Measurements from ENCODE around the gene BMPR1A. TPM values are rescaled to one million over a fixed set of nuclear protein-coding genes. Genes with fewer than 3 reads are reported as not detected.

BMPR1A gene
- total RNA-seq, 1 donor, result 71.7 TPM

GRCh38 chr10:86889997-86890396 lies 133.6 kb downstream of the BMPR1A start:
- no peaks in the 10 kb centered on the region for H3K27me3 ChIP-seq (ENCODE audit: insufficient read depth, low read length)
- H3K27ac ChIP-seq (ENCODE audit: low read depth, low read length), result no peak overlapping the region
- no peak overlapping the region for H3K4me2 ChIP-seq (ENCODE audit: insufficient read depth, low read length)
- peaks cover 8% of the 10 kb centered on the region for H3K36me3 ChIP-seq (ENCODE audit: insufficient read depth, low read length)
- no peak for TF ChIP-seq CTCF (IDR thresholded peaks at IDR 0.05; ENCODE audit: extremely low read depth, low read depth, low read length)
- peaks cover 10% of the 10 kb centered on the region for H3K4me1 ChIP-seq (ENCODE audit: insufficient read depth, low read length)
- no peak overlapping the region for H2AFZ ChIP-seq (ENCODE audit: low read length)
- H3K4me3 ChIP-seq (ENCODE audit: insufficient read depth, low read length), result no peak overlapping the region
- peaks cover 10% of the 10 kb centered on the region for H4K20me1 ChIP-seq (ENCODE audit: insufficient read depth, low read length)
- no peaks in the 10 kb centered on the region for H3K9me3 ChIP-seq (ENCODE audit: low read depth, low read length)
- peaks cover 7% of the 10 kb centered on the region for H3K79me2 ChIP-seq (ENCODE audit: insufficient read depth, low read length)
- no peak for DNase-seq (ENCODE audit: insufficient read length, low spot score, missing footprints)

GRCh38 chr10:86898511-86898910 lies 142.1 kb downstream of the BMPR1A start:
- H3K36me3 ChIP-seq (ENCODE audit: insufficient read depth, low read length), result peaks cover 18% of the 10 kb centered on the region

GRCh38 chr10:86899132-86899531 lies 142.7 kb downstream of the BMPR1A start:
- DNase-seq (ENCODE audit: insufficient read length, low spot score, missing footprints), result no peak
- TF ChIP-seq CTCF (IDR thresholded peaks at IDR 0.05; ENCODE audit: extremely low read depth, low read depth, low read length), result no peak
- Histone ChIP-seq H3K27me3 (ENCODE audit: insufficient read depth, low read length) (no peaks in the 10 kb centered on the region), H3K36me3 (ENCODE audit: insufficient read depth, low read length) (peaks cover 18% of the 10 kb centered on the region), H4K20me1 (ENCODE audit: insufficient read depth, low read length) (no peaks in the 10 kb centered on the region), H3K27ac (ENCODE audit: low read depth, low read length) (no peak overlapping the region), H2AFZ (ENCODE audit: low read length) (no peak overlapping the region), H3K4me3 (ENCODE audit: insufficient read depth, low read length) (no peak overlapping the region), H3K4me1 (ENCODE audit: insufficient read depth, low read length) (no peaks in the 10 kb centered on the region), H3K9me3 (ENCODE audit: low read depth, low read length) (no peaks in the 10 kb centered on the region), H3K4me2 (ENCODE audit: insufficient read depth, low read length) (no peak overlapping the region), H3K79me2 (ENCODE audit: insufficient read depth, low read length) (no peaks in the 10 kb centered on the region)

More at GRCh38 chr10:86898511-86898910, 142.1 kb downstream of the BMPR1A start:
- DNase-seq (ENCODE audit: insufficient read length, low spot score, missing footprints), result no peak
- no peak overlapping the region for H3K4me3 ChIP-seq (ENCODE audit: insufficient read depth, low read length)
- no peak overlapping the region for H2AFZ ChIP-seq (ENCODE audit: low read length)
- no peaks in the 10 kb centered on the region for H3K4me1 ChIP-seq (ENCODE audit: insufficient read depth, low read length)
- H4K20me1 ChIP-seq (ENCODE audit: insufficient read depth, low read length), result no peaks in the 10 kb centered on the region
- no peaks in the 10 kb centered on the region for H3K79me2 ChIP-seq (ENCODE audit: insufficient read depth, low read length)
- H3K9me3 ChIP-seq (ENCODE audit: low read depth, low read length), result no peaks in the 10 kb centered on the region
- TF ChIP-seq CTCF (IDR thresholded peaks at IDR 0.05; ENCODE audit: extremely low read depth, low read depth, low read length), result no peak
- no peak overlapping the region for H3K27ac ChIP-seq (ENCODE audit: low read depth, low read length)
- H3K4me2 ChIP-seq (ENCODE audit: insufficient read depth, low read length), result no peak overlapping the region
- no peaks in the 10 kb centered on the region for H3K27me3 ChIP-seq (ENCODE audit: insufficient read depth, low read length)

GRCh38 chr10:86899670-86900276 lies 143.4 kb downstream of the BMPR1A start:
- Histone ChIP-seq H2AFZ (ENCODE audit: low read length) (no peak overlapping the region), H3K27me3 (ENCODE audit: insufficient read depth, low read length) (no peaks in the 10 kb centered on the region), H3K36me3 (ENCODE audit: insufficient read depth, low read length) (peaks cover 22% of the 10 kb centered on the region), H3K27ac (ENCODE audit: low read depth, low read length) (no peak overlapping the region), H3K79me2 (ENCODE audit: insufficient read depth, low read length) (no peaks in the 10 kb centered on the region), H3K4me2 (ENCODE audit: insufficient read depth, low read length) (no peak overlapping the region), H3K4me1 (ENCODE audit: insufficient read depth, low read length) (no peaks in the 10 kb centered on the region), H4K20me1 (ENCODE audit: insufficient read depth, low read length) (no peaks in the 10 kb centered on the region), H3K9me3 (ENCODE audit: low read depth, low read length) (no peaks in the 10 kb centered on the region), H3K4me3 (ENCODE audit: insufficient read depth, low read length) (no peak overlapping the region)
- TF ChIP-seq CTCF (IDR thresholded peaks at IDR 0.05; ENCODE audit: extremely low read depth, low read depth, low read length), result peak; percentile 82
- DNase-seq (ENCODE audit: insufficient read length, low spot score, missing footprints), result no peak
